ENCODE results near the gene FRZB.
"Not testable (repeated sequence)": the region's sequence is repeated elsewhere in the genome, so short reads cannot be mapped to it uniquely, and the experiment has no call there.

Gene FRZB

DNA sequence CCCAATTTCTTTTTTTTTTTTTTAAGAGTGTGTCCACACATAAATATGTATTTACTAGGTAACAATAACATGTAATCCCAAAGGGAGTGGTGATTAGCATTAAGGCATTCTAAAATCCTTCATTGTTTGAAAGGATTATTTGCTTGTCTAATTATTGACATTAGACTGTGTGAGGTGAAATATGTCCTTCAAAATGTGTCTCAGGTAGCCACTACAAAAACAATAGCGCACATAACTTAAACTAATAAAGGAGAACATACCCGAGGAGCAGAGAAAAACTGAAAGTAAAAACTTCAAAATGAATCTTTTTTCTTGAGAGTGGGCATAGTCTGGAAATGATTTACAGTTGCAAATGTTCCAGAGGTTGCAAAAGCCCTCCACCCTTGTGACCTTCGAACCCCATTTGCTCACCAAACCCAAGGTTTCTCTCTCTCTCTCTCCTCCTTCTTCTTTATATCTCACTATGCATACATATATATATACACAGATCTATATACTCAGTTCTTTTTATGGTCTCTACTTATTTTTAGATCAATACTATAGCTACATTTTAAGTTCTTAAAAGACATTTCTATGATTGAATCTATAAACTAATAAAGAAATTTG lies 24.4 kb upstream of the FRZB start:
- DNase-seq (ENCODE audit: low read depth) = no peak

DNA sequence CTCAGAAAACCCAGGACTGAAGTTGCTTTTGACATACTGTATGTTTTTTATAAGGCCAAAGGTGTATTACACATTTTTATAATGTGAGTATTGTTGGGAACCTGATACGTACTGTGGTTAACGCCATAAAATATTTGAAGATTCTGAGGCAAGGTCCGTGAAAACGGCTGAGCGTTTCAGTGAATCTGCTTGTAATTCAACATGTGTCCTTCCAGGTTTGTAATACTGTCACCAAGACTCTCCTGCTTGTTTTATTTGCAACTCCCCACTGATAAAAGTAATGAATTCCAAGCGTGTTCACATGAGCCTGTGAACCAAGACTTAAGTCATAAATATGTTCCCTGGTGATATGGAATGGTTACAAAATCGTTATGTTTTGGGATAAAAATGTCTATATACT lies 23.9 kb upstream of the FRZB start:
- no peak for DNase-seq (ENCODE audit: low read depth)

DNA sequence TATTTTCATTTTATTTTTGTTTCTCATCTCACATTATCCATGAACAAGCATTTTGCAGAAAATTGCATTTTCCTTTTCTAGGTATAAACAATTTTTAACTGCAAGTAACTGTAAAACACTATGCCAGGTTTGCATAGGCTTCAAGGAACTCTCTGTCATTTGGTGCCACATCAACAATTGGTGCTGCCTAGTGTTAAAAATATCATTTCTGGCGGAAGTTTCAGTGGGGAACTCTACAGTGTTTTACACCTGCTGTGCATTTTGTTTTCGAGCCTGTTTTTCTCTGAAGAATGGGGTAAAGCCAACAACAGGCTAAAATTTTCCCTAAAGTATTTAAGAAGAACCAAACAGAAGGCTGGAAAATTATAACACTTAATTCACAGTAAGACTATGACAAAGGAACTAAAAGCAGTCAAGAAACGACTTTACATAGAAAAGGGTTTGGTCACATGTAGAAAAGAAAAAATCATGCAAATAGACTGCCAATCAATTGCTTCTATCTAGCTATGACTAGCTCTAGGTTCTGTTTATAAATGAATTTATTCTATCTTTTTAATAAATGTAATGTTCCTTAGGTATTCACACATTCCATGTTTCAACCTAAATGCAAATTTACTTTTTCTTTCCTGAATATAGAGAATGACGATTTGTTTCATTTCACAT lies 21.4 kb upstream of the FRZB start:
- DNase-seq (ENCODE audit: low read depth) = no peak

DNA sequence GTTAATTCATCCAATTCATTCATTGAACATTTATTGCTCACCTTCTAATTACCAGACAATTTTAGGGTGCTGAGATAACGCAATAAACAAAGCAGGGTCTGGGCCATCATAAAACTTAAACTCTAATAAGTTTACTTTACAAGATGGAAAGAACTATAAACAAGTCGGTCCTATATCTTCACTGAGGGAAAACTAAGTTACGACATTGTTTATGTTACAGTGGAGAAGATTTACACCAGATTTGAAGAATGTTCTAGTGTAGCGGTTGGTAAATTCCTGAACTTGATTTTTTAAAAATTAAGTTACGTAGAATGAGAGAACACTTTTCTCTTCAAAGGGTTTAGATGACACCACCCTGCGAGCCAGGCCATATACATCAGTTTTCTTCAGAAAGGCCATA lies 20.7 kb upstream of the FRZB start:
- DNase-seq (ENCODE audit: low read depth) = no peak

DNA sequence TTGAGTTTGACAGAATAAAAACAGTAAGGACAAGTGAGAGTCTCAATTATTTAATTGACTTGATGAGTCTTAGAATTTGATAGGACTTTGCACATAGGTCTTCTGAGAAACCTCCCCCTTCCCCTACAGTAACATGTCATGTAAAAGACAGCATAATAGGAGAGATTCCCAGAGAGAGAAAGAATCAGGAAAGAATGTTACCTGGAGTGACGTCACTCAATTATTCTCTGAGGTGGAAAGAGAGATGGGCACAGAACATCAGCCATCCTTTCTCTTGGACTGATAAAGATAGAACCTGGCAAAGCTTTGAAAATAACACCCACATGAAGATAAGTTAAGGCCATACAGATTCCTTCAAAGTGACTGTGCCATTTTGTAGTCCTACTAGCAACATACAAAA lies 19.3 kb upstream of the FRZB start:
- no peak for DNase-seq (ENCODE audit: low read depth)

DNA sequence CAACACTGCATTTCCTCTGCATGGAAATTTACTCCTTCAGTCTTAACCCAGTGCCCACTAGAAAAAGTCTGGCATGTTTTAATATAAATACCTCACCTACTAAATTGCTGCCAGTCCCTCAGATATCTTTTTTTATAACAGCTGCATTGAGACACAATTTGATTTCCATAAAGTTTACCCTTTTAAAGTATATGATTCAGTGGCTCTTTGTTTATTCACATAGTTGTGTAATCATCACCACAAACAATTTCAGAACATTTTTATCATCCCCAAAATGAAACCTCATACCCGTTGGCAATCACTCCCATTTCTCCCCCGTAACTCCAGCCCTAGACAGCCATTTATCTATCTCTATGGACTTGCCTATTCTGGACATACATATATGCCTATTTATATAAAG lies 17.0 kb upstream of the FRZB start:
- DNase-seq (ENCODE audit: low read depth) = no peak

DNA sequence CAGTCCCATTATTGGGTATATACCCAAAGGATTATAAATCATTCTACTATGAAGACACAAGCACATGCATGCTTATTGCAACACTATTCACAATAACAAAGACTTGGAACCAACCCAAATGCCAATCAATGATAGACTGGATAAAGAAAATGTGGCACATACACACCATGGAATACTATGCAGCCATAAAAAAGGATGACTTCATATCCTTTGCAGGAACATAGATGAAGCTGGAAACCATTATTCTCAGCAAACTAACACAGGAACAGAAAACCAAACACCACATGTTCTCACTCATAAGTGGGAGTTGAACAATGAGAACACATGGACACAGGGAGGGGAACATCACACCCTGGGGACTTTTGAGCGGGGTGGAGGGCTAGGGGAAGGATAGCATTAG lies 13.7 kb upstream of the FRZB start:
- DNase-seq (ENCODE audit: low read depth) = not testable (repeated sequence)

DNA sequence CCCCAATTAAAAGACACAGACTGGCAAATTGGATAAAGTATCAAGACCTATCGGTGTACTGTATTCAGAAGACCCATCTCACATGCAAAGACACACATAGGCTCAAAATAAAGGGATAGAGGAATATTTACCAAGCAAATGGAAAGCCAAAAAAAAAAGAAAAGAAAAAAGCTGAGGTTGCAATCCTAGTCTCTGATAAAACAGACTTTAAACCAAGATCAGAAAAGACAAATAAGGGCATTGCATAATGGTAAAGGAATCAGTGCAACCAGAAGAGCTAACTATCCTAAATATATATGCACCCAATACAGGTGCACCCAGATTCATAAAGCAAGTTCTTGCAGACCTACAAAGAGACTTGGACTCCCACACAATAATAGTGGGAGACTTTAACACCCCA lies 10.2 kb upstream of the FRZB start:
- not testable (repeated sequence) for DNase-seq (ENCODE audit: low read depth)

DNA sequence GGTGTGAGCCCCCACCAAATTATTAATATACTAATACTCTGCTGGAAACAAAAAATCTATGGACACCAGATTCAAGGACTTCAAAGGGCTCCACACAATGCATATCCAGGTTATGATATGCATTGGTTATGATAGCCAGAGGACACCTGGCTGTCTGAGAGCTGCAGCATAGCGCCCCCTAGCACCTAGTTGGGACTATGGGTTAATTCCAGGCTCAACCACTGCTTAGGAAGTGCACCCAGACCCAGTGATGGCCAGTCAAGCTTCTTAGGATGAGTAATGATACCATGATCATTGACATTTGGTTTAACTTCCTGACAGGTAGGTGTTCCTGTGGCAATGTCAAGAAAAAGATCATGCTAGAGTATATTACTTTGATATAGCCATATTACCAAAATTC lies 3.8 kb upstream of the FRZB start:
- no peak for DNase-seq (ENCODE audit: low read depth)

DNA sequence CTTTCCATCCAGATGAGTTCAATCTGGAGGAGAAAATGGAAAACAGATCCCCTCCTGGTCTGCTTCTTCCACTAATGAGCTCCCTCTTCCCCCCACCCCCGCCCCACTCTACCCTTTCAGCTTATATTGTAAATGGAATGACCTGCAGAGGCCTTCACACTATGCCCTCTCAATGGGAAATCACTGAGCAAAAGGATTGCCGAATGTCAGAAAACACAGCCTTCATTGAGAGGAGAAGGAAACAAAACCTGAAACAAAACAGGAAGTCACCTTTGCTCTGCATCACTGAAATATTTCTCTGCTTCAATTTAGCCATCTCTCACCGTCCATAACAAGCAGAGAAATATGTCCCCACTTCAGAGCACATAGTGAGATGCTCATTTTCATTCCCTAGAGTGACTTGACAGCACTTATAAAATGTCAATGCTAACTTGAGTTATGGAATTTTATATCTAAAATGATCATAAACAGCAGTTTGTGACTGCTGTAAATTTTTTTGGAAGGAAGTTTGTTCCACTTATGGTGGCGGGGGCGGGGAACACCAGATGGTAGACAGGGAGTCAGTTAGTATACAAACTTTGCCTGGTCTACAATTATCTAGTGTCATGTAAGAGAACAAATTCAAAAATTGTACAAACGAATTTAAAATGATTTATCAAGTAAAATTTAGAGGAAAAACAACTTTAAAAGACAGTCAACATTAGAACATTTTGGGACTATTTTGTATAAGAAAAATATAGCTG lies 1.8 kb upstream of the FRZB start:
- no peak for DNase-seq (ENCODE audit: low read depth)

DNA sequence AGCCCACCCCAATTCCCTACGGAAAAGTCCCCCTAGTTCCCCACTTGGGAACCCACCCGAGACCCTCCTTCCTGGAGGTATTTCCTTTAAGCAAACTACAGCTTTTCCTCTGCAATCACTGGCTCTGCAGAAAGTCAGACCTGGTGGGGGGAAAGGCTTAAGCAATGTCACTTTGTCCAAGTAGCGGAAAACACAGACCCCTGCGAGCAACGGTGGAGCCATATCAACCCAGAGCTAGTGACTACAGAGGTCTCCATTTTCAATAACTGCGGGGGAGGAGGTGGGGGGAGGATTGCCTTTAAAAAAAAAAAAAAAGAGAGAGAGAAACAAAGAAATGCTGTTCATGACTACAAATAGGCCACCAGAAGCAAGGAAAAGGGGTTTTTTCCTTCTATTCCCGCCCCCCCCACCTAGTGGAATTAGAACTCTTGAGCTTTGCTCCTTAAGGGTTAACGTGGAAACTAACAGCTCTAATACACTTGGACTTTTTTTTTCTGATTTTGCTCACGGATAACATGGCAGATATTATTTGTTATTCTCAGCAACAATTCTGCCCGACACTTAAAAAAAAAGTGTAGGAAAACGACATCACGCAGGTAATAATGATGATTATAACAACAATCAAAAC lies 1.1 kb upstream of the FRZB start:
- no peak for DNase-seq (ENCODE audit: low read depth)

DNA sequence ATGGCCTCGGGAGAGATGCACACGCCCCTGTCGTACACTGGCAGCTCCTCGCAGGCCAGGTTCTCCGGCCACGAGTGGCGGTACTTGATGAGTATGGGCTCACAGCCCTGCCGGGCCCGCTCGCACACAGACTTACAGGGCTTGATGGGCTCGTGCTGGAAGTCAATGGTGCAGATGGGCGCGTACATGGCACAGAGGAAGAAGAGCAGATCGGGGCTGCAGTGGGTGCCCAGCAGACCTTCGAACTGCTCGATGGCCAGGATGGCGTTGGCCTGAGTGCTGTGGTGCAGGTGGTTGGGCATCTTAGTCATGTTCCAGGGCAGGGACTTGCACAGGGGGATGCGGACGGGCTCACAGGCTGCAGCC lies 359 bp downstream of the FRZB start:
- DNase-seq (ENCODE audit: low read depth) = no peak

DNA sequence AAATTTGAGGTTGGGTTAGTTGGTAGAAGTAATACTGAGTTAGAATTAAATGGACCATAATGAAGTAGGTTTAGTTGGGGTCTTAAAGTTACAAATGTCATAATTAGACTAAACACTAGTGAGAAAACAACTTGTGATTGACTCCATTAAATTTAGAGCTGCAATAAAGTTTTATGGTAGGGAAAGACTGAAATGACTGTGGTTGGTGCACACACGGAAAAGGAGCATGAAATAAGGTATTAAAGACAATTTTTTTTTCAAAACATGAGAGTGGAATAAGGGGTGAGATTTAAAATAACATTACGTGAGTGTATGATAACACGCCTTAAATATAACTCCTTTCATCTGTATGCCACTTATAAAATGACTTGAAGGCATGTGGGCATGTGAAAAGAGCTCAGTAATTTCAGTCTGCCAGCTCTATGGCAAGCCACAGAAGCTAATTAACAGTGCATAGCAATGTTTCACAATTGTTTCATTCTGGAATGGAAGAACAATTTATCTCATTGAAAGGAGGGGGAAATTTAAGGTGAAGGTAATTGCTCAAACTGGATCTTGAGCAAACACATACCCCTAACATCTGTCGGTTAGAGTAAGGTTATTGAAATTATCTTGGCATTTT lies 1.4 kb downstream of the FRZB start:
- DNase-seq (ENCODE audit: low read depth) = no peak

DNA sequence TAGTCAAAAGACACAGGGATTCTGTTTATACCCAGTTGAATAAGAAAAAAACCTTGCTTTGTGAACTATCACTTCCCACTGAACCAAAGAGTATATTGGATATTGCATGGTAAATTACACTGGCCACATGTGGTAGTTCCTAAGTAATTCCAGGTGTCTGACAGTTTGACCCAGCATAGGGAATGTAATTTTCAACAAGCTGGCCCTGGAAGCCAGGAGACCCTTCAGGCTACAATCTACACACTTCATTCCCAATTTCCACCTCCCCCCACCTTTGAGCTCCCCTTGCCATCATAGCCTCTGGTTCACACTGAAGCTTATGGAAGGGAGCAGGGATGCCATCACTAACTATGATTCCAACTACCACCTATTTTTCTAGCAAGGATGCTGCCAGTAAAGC lies 2.8 kb downstream of the FRZB start:
- DNase-seq (ENCODE audit: low read depth) = no peak

DNA sequence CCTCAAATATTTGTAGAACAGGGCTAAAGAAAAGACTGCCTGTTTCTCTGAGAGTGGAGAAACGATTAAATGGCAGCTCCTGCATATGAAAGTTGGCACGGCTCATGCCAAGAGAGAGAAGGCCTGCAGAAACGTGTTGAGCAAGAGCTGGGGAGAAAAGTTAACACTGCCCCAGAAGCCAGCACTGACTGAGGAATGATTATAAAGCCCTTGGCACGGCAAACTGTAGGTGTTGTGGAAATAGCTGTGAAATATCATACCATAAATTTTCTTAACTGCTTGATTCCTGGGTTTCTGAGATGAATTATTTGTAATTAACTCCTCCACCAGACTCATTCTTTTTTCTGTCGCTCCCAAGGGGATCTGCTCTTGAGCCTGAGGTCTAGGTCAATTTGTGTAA lies 4.3 kb downstream of the FRZB start:
- no peak for DNase-seq (ENCODE audit: low read depth)

DNA sequence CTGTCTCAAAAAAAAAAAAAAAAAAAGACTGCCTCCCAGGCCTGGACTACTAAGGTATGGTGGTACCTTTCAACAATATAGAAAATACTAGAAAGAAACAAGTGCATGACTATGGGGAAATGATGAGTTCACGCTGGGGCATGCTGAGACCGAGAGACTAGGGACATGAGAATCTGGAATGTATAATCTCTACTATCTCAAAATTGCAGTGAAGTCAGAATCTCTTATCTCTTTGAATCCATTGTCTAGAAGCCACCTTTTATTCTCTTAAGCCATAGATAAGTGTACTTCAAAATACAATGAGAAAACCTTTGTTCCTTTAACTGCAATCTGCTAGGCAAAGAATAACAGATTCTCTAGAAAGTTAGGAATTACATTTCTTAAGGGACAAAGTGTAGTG lies 5.6 kb downstream of the FRZB start:
- no peak for DNase-seq (ENCODE audit: low read depth)

DNA sequence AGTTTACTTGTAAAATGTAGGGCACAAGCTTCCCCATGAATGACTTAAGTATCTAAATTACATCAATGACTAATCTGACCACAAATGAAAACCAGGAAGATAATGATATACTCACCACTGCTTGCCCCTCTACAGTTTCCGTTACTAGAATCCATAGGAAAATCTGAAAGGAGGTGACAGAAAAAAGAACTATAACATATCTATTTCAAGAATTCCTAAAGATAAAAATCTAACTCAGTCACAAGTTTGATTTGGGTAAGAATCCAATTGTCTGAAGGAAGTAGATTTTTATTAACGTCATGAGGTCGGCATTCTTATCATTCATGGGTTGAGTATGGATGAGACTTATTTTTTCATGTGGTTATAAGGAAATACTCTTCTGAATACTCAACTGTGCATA lies 7.8 kb downstream of the FRZB start:
- peak; percentile 34 for DNase-seq (ENCODE audit: low read depth)

DNA sequence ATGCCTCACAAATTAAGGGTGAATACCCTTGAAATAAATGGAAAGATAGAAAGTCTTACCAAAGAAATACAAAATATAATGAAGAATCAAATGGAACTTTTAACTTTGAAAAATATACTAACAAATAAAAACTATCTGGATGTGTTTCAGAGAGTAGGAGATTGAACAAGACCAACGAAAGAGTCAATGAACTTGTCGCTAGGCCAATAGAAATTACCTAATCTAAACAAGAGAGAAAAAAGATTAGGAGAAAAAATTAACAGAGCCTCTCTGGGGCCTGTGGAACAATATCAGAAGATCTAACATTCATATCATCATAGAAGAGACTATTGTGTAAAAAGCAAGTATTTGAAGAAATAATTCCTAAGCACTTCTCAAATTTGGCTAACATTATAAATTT lies 11.1 kb downstream of the FRZB start:
- DNase-seq (ENCODE audit: low read depth) = no peak

DNA sequence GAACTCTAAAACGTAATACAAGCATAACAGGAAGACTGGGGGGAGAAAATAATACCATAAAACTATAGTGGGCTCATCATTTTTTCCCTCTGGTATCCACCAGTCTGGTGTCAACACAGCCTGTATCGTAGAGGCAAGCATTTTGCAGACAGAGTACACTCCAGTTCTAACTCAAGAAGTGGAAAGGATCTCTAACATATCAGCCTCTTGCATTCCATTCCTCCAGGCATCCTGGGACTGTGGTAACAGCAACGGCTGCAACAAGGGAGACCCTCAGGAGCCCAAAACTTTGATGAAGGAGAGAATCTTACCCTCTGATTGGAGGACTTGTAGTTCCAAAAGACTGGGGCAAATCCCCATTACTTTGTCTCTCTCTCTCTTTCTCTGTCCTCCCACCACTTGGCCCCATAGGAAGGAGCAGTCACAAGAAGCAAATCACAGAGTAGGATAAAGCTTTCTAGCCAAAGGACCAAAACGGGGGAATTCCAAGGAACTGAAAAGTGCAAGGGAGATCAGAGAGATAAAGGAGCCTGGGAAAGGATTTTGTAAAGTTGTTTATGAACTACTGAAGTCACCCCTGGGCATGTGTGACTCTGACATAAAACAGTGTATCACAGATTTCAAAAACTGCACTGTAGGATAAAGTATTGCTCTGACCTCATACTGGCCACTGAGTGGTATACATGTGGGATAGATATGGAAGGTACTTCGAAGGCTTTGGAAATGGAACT lies 11.9 kb downstream of the FRZB start:
- DNase-seq (ENCODE audit: low read depth) = no peak

DNA sequence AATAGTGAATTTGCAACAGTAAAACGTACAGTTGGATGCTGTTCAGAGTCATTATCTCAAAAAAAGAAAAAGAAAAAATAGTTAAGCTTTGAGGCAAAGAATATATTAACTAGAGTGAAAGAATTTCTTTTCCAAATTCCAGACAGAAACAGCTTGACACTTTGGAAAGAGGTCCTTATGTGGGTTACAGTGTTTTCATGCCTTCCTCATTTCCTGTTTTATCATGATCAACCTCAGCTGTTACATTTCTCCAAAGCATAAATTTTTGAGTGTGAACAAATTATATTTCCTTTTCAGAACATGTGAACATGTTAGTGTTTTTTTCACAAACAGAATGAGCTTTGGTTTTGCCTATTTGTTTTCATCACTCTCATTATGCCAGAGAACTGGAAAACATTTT lies 13.6 kb downstream of the FRZB start:
- DNase-seq (ENCODE audit: low read depth) = no peak

DNA sequence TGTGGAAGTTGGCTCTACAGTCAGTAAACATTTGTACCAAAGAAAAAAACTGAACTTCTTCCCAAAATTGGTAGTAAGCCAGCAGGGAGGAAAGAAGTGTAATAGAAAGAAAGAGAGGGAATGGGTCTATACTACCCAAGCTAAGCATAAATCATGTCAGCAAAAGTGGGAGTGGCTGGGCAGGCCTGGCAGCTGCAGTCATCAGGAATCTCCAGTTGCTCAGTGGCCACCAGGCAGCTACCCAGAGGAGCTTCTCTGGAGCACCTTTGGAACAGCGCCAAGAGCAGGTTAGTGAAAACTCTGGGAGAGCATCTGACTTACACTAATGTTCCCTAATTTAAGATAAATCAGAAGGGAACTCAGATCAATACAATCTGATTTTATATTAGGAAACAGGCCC lies 14.3 kb downstream of the FRZB start:
- DNase-seq (ENCODE audit: low read depth) = no peak

DNA sequence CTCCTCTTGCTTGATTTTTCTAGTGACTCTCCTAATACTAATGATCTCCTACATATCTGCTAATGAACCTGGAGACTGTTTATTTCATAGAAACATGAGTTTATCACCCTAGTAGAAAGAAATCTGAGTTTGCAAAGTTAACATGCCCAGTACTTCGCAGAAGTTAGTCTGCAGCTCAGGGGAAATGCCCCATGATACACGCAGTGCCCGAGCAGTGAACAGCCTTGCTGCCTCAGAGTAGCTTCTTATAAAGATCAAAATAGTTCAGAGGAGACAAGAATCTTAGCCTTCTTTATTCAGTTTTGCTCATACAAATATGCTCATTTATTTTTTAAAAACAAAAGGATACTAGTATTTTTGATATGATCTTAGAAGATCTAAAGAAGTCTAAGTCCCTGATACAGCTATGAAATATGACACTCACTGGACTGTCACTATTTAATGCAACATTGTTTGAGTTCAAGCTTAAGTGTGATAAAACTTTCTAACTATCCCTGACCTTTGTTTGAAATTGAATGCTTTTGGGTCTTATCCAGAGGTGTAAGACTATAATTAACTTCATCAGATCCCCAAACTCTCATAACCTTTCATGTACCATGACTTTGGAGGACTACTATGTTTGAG lies 20.5 kb downstream of the FRZB start:
- DNase-seq (ENCODE audit: low read depth) = no peak
